ENCODE measurements around the gene SEC61B. TPM values are rescaled to one million over a fixed set of nuclear protein-coding genes. Genes with fewer than 3 reads are reported as not detected.

The SEC61B gene
- total RNA-seq, 1 experiment from 2014 or later = 178 TPM

- in situ Hi-C loops (cut with HindIII; ENCODE audit: low pct_unique_long_range_greater_than_20kb, low sequenced_read_pairs) = no loop called here
- no peak for DNase-seq (ENCODE audit: low read depth, low spot score)
These were observed 35.8 kb downstream of the SEC61B start for GRCh38 chr9:99257723-99258389.

- in situ Hi-C loops (cut with HindIII; ENCODE audit: low pct_unique_long_range_greater_than_20kb, low sequenced_read_pairs) = no loop called here
- DNase-seq (ENCODE audit: low read depth, low spot score) = peak; percentile 68
These were observed 37.3 kb downstream of the SEC61B start for GRCh38 chr9:99259231-99259918.

- in situ Hi-C loops (cut with HindIII; ENCODE audit: low pct_unique_long_range_greater_than_20kb, low sequenced_read_pairs) = no loop called here
- DNase-seq (ENCODE audit: low read depth, low spot score) = no peak
These were observed 39.8 kb downstream of the SEC61B start for GRCh38 chr9:99261923-99262322.

DNA sequence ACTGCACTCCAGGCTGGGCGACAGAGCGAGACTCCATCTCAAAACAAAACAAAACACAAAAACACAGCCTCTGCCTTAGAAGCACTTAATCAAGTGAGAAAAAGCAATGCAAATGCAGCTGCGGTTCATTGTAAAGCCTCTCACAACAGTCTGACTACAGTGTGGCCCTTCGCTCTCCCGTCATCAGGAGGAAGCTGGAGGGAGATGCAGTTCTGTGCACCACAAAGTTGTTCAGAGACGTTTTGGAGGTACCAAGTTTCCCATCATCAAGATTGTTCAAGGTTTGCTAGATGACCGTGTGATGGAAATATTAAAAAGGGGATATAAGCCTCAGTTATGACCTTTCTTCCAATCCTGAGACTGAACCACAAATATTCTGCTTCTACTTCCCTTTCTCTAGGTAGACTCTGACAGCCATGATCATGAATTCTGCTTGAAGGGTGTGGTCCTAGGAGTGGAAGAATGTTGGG, 40.9 kb downstream of the SEC61B start:
- no peak for DNase-seq (ENCODE audit: low read depth, low spot score)
- in situ Hi-C loops (cut with HindIII; ENCODE audit: low pct_unique_long_range_greater_than_20kb, low sequenced_read_pairs) = no loop called here

DNA sequence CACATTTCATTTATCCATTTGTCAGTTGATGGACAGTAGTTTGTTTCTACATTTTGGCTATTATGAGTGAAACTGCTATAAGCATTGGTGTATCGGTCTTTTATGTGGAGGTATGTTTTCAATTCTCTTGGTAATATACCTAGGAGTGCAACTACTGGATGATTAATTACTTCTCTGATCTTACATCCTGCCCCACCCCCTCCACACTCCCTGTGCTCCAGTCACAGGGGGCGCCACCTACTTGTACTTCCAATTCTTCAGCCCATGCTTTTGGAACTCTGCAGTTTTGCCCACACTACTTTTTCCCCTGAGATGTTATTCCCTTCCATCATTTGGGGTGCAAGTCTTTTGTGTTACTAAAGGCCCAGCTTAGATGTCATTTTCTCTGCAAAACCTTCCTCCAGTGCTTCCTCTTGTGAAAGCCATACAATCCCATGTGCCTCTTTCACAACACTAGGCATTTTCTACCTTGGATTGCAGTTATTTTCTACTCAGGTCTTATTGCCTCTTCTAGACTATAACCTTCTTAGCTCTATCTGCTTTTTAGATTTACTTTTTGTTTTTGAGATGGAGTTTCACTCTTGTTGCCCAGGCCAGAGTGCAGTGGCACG, 42.1 kb downstream of the SEC61B start:
- in situ Hi-C loops (cut with HindIII; ENCODE audit: low pct_unique_long_range_greater_than_20kb, low sequenced_read_pairs) = no loop called here
- DNase-seq (ENCODE audit: low read depth, low spot score) = peak; percentile 56

GRCh38 chr9:99265691-99266090, 43.6 kb downstream of the SEC61B start:
- DNase-seq (ENCODE audit: low read depth, low spot score) = no peak
- in situ Hi-C loops (cut with HindIII; ENCODE audit: low pct_unique_long_range_greater_than_20kb, low sequenced_read_pairs) = no loop called here

- in situ Hi-C loops (cut with HindIII; ENCODE audit: low pct_unique_long_range_greater_than_20kb, low sequenced_read_pairs) = no loop called here
- peak; percentile 83 for DNase-seq (ENCODE audit: low read depth, low spot score)
These were observed 44.4 kb downstream of the SEC61B start for GRCh38 chr9:99266255-99267023.

GRCh38 chr9:99269416-99269815, 47.3 kb downstream of the SEC61B start:
- no peak for DNase-seq (ENCODE audit: low read depth, low spot score)
- in situ Hi-C loops (cut with HindIII; ENCODE audit: low pct_unique_long_range_greater_than_20kb, low sequenced_read_pairs) = no loop called here

GRCh38 chr9:99270491-99270890, 48.4 kb downstream of the SEC61B start:
- in situ Hi-C loops (cut with HindIII; ENCODE audit: low pct_unique_long_range_greater_than_20kb, low sequenced_read_pairs) = no loop called here
- DNase-seq (ENCODE audit: low read depth, low spot score) = no peak

DNA sequence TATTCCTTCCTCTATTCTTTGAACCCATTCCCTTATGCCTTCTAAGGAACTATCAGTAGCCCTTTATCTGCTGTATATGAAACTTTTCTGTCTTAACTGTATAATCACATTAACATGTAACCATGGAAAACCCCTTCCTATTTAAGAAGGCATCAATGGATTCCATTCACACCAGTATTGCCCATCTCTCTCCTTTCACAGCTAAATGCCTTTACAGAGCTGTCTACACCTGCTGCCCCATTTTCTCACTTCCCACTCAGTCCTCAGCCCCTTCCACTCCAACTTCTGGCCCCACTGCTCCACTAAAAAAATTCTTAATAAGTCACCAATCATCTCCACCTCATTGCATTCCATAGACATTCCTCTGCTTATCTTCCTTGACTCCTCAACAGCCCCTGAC, 50.8 kb downstream of the SEC61B start:
- DNase-seq (ENCODE audit: low read depth, low spot score) = peak; percentile 9
- in situ Hi-C loops (cut with HindIII; ENCODE audit: low pct_unique_long_range_greater_than_20kb, low sequenced_read_pairs) = no loop called here

GRCh38 chr9:99274016-99274415, 51.9 kb downstream of the SEC61B start:
- DNase-seq (ENCODE audit: low read depth, low spot score) = no peak
- in situ Hi-C loops (cut with HindIII; ENCODE audit: low pct_unique_long_range_greater_than_20kb, low sequenced_read_pairs) = no loop called here

GRCh38 chr9:99274495-99274894, 52.4 kb downstream of the SEC61B start:
- in situ Hi-C loops (cut with HindIII; ENCODE audit: low pct_unique_long_range_greater_than_20kb, low sequenced_read_pairs) = no loop called here
- DNase-seq (ENCODE audit: low read depth, low spot score) = peak; percentile 32

Small RNA genes within 50 kb of the gene (small RNA-seq; reads per million reads assigned to genes)
- 0 reads per million in 2 experiments for gene RN7SL794P

Other genes with a start within 250 kb of the SEC61B start
- 122 and 131 TPM in 2 replicates for gene TGFBR1, start 117.2 kb upstream of the SEC61B start, total RNA-seq (2014; rRNA removed; shearing (Covaris generic))
- 60.0 and 64.0 TPM in 2 replicates for gene ALG2, start 340 bp upstream of the SEC61B start, total RNA-seq (2014; rRNA removed; shearing (Covaris generic))